Stimulated activated CD4-positive, alpha-beta T cell treated with anti-CD3 and anti-CD28 coated beads, Interleukin-15, amount 100 ng/mL, for 24 hours (primary cell): ENCODE measurements around the gene RNF4.
"Not testable (repeated sequence)": the region's sequence is repeated elsewhere in the genome, so short reads cannot be mapped to it uniquely, and the experiment has no call there.

Source experiments
- DNase-seq: peaks from one replicate; pipeline ENCODE4 v3.0.0-alpha.2; 2020

Gene RNF4

GRCh38 chr4:2537011-2537830 is 68.3 kb downstream of the RNF4 start:
- DNase-seq = peak; percentile 69

GRCh38 chr4:2543580-2544191 is 74.8 kb downstream of the RNF4 start:
- DNase-seq = not testable (repeated sequence)

- no peak for DNase-seq
Observed at GRCh38 chr4:2545321-2546013, 76.6 kb downstream of the RNF4 start.

GRCh38 chr4:2546286-2546823 is 77.4 kb downstream of the RNF4 start:
- DNase-seq = no peak

- not testable (repeated sequence) for DNase-seq
Observed at GRCh38 chr4:2546961-2547691, 78.2 kb downstream of the RNF4 start.

GRCh38 chr4:2551118-2551517 is 82.2 kb downstream of the RNF4 start:
- DNase-seq = no peak

GRCh38 chr4:2552806-2553205 is 83.9 kb downstream of the RNF4 start:
- DNase-seq = no peak

- no peak for DNase-seq
Observed at GRCh38 chr4:2558301-2558700, 89.4 kb downstream of the RNF4 start.

- no peak for DNase-seq
Observed at GRCh38 chr4:2560167-2560566, 91.3 kb downstream of the RNF4 start.
